ENCODE measurements around the gene SPRY4.
A peak's percentile ranks its signal among the peaks of the same experiment; 100 is the strongest.

SPRY4 gene

DNA sequence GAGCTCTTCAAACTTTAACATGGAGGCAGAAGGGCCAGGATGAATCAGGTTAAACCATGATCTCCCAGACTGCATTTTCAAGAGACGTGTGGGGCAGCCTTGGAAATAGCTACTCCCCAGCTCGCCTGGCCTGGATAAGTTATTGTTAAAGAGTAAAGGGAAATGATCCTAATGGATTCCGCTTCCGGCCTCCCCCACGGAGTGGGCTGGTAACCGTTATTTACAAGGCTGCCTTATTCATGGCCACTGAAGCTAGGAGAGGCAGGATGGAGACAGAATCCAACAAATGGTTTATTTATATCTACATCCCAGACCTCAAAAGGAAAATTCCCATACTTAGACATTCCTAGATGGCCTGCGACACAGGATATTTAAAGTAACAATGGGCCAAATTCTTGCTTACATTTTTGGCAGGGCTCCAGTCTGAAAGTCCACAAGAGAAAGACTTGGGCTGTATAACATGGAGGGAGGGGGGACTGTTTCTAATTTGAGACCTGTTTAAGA lies 27.9 kb downstream of the SPRY4 start:
- Histone ChIP-seq H3K4me1 (peaks cover 25% of the 10 kb centered on the region), H3K9me3 (no peaks in the 10 kb centered on the region; the same call in 1 of the 2 replicates), H3K4me3 (ENCODE audit: low read depth, low read length) (no peak overlapping the region), H3K36me3 (peaks cover 11% of the 10 kb centered on the region), H3K27me3 (no peaks in the 10 kb centered on the region)
- TF ChIP-seq, protein P1, sequence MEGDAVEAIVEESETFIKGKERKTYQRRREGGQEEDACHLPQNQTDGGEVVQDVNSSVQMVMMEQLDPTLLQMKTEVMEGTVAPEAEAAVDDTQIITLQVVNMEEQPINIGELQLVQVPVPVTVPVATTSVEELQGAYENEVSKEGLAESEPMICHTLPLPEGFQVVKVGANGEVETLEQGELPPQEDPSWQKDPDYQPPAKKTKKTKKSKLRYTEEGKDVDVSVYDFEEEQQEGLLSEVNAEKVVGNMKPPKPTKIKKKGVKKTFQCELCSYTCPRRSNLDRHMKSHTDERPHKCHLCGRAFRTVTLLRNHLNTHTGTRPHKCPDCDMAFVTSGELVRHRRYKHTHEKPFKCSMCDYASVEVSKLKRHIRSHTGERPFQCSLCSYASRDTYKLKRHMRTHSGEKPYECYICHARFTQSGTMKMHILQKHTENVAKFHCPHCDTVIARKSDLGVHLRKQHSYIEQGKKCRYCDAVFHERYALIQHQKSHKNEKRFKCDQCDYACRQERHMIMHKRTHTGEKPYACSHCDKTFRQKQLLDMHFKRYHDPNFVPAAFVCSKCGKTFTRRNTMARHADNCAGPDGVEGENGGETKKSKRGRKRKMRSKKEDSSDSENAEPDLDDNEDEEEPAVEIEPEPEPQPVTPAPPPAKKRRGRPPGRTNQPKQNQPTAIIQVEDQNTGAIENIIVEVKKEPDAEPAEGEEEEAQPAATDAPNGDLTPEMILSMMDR (IDR thresholded peaks at IDR 0.05; ENCODE audit: low read depth, low read length) = no peak
- DNase-seq = no peak

DNA sequence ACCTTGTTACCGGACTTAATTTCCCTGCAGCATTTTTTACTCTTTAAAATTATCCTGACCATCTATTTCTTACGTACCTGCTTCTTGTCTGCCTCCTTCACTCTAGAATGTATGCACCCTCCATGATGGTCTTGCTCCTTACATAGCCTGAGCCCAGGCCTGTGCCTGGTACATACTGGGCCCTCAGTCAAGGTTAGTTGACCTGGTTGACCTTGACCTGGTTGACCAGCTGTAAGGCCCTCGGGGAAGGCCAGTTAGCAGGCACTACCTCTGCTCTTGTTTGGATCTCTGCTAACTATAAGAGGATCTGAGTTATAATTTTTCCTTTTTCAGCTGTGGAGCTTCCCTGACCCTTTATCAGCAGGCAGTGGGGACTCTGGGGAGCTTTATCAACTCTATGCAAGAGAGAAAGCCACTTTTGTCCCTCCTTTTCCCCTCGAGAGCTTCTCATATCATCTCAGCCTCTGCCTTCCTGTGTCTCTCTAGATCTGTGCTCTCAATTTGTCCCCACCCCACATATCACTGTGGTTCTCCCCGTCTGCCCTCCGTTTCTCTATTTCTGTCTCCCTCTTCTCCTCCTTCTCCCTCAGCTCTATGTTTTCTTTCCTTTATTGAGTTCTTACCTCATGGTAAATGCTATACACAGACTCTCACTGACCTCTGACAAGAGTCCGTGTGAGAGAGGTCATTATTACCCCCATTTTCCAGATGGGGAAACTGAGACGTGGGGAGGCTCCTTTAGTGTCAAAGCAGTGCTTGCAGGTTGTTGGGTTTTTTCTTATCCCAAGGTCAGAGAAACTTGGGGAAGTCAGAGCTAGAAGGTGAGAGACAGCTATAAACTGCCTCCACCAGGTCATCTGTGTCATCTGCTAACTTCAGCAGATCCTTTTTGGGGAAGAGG lies 28.6 kb downstream of the SPRY4 start:
- H3K9me3 ChIP-seq = no peaks in the 10 kb centered on the region; the same call in 1 of the 2 replicates
- no peak for DNase-seq
- no peaks in the 10 kb centered on the region for H3K27me3 ChIP-seq
- TF ChIP-seq, protein P1 (IDR thresholded peaks at IDR 0.05; ENCODE audit: low read depth, low read length) = no peak
- H3K36me3 ChIP-seq = peaks cover 16% of the 10 kb centered on the region
- H3K4me3 ChIP-seq (ENCODE audit: low read depth, low read length) = no peak overlapping the region
- peaks cover 30% of the 10 kb centered on the region for H3K4me1 ChIP-seq

DNA sequence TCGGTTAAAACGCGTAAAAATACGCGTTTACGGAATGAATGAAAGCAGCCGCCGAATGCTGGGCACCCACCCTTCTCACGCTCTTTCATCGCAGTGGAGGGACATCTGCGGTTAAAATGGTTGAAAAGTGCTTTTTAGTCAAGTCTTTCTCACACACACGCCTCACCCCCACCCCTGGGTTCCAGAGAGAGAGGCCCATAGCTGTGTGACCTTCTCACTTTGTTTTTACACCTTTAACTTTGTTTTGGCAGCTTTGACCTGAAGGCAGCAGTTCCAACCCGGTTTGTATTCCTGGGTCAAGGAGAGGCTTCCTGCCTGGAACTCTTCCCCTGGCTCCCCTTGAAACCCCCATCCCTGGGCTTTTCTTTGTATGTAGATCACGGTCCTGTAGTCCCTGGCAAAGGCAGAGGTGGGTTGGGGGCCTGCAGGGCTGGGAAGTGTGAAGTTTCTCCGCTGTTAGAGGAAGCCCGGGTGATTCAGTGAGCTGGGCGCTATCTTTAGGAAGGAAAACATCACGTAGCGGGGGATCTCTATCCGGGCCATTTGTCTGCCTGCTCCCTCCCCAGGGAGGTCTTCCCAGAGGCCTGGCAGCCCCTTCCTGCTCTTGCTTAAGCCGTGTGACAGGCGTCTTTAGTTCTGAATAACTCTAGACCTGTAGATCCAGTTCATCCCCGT lies 29.6 kb downstream of the SPRY4 start:
- Histone ChIP-seq H3K36me3 (peaks cover 16% of the 10 kb centered on the region), H3K9me3 (no peaks in the 10 kb centered on the region; the same call in 1 of the 2 replicates), H3K4me1 (peaks cover 37% of the 10 kb centered on the region), H3K27me3 (no peaks in the 10 kb centered on the region), H3K4me3 (ENCODE audit: low read depth, low read length) (no peak overlapping the region)
- TF ChIP-seq, protein P1 (IDR thresholded peaks at IDR 0.05; ENCODE audit: low read depth, low read length) = no peak
- DNase-seq = peak; percentile 83

DNA sequence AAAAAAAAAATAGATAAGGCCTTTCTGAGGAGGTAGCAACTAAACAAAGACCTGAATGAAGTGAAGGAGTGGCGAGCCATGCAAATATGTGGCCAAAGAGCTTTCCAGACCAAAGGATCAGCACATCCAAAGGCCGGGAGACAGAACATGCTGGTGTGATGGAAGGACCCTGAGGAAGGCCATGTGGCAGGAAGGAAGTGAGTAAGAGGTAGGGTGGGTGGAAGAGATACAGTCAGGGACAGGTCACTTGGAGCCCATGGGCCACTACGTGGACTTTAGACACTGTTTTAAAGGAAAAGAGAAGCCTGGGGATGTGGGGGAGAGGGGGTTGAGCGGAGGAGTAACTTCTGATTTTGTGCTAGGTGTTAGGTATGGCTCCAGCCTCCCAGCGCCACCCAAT lies 31.3 kb downstream of the SPRY4 start:
- Histone ChIP-seq H3K27me3 (no peaks in the 10 kb centered on the region), H3K36me3 (peaks cover 16% of the 10 kb centered on the region), H3K4me3 (ENCODE audit: low read depth, low read length) (no peak overlapping the region), H3K4me1 (peaks cover 52% of the 10 kb centered on the region), H3K9me3 (no peaks in the 10 kb centered on the region; the same call in 1 of the 2 replicates)
- no peak for DNase-seq
- TF ChIP-seq, protein P1 (IDR thresholded peaks at IDR 0.05; ENCODE audit: low read depth, low read length) = no peak

DNA sequence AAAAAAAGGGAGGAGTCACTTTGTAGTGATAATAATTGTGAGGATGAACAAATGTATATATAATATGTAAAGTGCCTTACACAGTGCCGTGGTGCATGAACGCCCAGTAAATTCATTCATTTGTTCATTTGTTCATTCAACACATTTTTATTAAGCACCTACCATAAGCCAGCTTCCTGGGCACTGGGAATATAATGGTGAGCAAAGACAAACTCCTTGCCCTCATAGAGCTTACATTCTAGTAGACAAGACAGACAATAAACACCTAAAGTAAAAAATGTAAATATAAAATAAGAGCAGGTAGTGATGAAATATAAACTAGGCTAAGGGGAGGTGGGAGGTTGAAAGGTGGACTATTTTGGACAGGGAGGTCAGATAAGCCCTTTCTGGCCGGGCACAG lies 32.0 kb downstream of the SPRY4 start:
- TF ChIP-seq, protein P1 (IDR thresholded peaks at IDR 0.05; ENCODE audit: low read depth, low read length) = no peak
- peaks cover 56% of the 10 kb centered on the region for H3K4me1 ChIP-seq
- no peaks in the 10 kb centered on the region for H3K27me3 ChIP-seq
- peaks cover 16% of the 10 kb centered on the region for H3K36me3 ChIP-seq
- no peaks in the 10 kb centered on the region; the same call in 1 of the 2 replicates for H3K9me3 ChIP-seq
- no peak for DNase-seq
- H3K4me3 ChIP-seq (ENCODE audit: low read depth, low read length) = no peak overlapping the region

Data from BE2C (cell line).